NCI-H748 (cell line): ENCODE data around the gene CCDC85B.
A peak's percentile ranks its signal among the peaks of the same experiment; 100 is the strongest.

ENCODE experiments used
- DNase-seq: peaks from one replicate; lab custom pipeline; 2025; ENCODE audit not compliant: unreplicated experiment; lab: John Stamatoyannopoulos, UW

The CCDC85B gene

DNA sequence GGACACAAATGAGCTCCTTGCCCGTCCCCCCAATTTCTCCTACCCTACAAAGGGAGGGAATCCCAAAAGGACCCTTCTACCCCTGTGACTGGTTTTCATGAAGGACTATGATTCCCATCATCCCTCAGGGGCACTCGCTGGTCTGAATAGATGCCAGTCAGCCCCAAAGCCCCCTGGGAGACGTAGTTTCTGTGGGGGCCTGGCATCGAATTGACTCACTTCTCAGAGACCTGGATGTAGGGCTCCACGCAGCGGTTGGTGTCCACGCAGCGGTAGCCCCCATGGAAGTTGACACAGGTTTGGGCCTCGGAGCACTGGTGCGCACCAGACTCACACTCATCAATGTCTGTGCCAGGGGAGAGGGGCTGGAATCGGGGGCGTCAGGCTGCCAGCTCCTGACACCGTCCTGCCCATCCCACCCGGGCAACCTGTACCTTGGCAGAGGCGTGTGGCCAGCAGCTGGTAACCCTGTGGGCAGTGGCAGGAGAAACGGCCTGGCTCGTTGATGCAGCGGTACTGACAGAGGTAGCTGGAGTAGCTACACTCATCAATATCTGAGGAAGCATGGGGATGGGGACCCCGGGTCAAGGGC lies 22.3 kb upstream of the CCDC85B start:
- DNase-seq: peak; percentile 52

DNA sequence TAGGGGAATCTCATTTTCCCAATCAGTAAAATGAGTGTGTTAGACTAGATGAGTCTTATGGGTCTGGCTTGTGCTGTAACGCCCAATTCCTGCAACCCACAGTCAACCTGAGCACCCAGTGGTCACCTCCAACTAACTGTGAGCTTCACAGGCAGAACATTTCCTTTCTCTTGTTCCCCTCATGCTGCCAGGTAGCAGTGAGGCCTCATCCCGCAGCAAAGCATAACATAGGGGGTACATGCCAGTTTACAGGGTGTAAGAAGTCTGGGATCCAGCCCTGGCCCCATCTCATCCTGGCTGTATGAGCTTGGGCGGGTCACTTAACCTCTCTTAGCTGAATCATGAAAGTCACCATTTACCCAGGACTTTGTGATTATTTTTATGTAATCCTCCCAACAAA lies 21.6 kb upstream of the CCDC85B start:
- no peak for DNase-seq

- DNase-seq: no peak
These were observed 20.7 kb upstream of the CCDC85B start for GRCh38 chr11:65869643-65870306.

DNA sequence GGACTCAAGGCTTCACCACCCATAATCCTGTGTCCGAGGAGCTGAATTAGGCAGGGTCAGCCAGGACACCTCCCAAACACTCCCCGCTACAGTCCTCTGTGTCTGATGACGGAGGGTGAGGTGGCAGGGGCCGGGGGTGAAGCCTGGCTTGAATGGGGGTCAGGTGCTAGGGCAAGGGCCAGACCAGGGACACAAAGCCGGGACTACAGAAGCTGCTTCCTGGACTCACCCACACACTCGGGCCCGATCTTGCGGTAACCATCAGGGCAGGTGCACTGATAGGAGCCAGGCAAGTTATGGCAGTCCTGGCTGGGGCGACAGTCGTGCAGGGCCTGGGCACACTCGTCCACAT lies 20.2 kb upstream of the CCDC85B start:
- DNase-seq: no peak

DNA sequence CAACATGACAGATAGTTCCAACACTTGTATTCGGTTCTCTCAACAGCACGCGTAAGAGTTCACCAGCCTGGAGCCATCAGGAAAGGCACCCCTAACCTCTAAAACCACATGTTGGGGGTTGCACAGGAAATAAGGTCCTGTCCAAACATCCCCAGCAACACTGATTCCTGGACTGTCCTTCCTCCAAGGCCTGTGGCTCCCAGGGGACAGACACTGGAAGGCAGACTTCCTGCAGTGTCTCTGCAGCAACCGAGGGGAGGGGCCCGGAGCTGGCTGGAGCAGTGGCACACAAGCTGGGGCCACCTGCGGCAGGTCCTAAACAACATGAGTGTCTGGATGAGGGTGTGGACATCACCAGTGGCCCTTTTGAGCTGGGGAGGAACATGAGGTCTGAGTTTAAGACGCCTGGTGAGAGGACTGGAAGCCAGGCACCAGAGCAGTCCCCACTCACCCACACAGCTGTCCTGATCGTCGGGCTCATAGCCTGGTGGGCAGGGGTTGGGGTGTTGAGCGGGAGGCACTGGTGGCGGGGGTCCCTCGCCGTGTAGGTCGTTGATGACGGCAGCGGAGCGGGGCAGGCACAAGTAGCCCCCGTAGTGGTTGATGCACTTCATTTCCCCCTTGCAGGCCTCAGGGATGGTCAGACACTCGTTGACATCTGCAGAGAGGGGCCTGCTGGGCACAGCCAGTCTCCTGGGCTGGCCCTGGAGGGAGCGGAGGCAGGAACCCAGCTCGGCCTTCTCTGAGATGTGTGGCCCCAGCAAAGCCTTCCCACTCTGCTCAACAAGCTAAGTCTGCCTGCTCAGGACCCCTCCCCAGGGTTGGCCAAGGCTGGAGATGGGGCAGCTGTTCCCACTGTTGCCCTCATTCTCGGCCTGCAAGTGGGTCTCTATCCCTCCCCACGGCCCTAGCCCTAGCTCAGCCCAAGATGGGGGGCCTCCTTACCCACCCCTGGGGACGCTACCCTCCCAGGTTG lies 19.5 kb upstream of the CCDC85B start:
- DNase-seq: no peak

- DNase-seq: no peak
These were observed 18.5 kb upstream of the CCDC85B start for GRCh38 chr11:65871811-65872548.

- peak; percentile 24 for DNase-seq
These were observed 17.7 kb upstream of the CCDC85B start, which contains the start of gene EFEMP2 for GRCh38 chr11:65872586-65873317. Gene EFEMP2, minus strand, starts transcription at chr11:65872800. Its CDS starts 446 bp downstream, at chr11:65872354.

DNA sequence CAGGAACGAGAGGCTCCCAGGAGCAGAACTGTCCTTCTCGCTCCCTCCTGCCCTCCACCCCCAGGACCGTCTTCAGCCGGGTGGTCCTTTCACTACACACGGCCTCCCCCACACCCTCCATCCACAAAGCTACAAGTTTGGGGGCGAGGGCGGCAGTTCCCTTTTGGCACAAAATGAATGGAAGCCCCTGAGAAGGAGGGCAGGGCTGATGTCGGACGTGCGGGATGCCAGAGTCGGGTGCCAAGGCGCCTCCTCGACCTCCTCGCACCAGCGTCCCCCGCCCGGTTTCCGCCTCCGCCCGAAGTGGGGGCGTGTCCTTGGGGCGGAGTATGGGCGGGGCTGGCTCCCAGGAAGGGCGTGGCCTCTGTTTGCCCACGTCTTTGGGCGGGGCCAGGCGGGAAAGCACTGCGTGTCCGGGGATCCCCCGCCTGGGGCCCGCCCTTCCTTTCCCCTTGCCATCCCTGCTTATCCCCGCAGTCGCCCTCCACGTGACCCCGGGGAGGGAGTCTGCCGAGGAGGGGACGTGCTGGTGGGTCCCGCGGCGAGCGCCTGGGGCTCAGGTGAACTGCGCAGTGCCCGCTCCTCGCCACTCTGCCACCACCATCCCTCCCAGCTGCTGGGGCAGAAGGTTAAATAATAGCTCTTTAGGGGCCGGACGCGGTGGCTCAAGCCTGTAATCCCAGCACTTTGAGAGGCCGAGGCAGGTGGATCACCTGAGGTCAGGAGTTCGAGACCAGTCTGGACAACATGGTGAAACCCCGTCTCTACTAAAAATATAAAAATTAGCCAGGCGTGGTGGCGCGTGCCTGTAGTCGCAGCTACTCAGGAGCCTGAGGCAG lies 16.9 kb upstream of the CCDC85B start:
- peak; percentile 90 for DNase-seq

GRCh38 chr11:65879617-65880016 lies 10.9 kb upstream of the CCDC85B start, which contains the start of gene CTSW:
Gene CTSW, plus strand, starts transcription at chr11:65879837. Its CDS starts 18 bp downstream, at chr11:65879855.
- no peak for DNase-seq

DNA sequence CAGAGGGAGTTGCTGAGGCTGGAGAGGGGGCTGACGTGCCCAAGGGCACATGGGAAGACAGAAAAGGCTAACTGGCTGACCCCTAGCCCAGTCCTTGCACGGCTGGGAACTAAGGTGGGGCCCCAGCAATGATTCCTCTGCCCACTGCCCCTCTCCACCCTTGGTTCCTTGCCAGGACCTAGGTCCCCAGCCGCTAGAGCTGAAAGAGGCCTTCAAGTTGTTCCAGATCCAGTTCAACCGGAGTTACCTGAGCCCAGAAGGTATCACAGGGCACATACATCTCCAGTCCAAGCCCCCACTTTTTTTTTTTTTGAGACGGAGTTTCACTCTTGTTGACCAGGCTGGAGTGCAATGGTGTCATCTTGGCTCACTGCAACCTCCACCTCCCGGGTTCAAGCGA lies 10.4 kb upstream of the CCDC85B start:
- DNase-seq: no peak

DNA sequence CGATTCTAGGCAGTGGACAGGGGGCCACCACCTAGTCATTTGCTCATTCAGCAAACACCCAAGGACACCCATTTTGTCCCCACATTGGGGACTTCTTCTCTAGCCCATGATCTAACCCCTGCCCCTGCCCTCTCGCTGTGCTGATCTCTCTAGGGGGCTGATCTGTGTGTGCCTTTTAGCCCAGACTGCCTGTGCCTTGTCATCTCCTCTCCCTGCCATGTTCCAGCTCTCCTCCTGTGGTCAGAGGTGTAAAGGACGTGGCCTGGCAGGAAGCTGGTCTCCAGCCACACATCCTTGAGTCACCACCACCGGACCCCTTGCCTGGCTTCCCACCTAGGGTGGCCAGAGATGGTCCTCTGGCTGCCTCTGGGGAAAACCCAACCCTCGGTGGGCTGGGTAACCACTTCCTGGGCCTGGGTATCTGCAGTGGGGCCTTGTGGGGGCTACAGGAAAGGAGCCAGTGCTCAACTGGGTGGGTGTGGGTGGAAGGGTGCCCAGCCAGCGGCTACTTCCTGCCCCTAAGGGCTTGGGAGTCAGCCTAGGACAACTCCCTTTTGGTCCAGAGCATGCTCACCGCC lies 9.5 kb upstream of the CCDC85B start:
- no peak for DNase-seq

DNA sequence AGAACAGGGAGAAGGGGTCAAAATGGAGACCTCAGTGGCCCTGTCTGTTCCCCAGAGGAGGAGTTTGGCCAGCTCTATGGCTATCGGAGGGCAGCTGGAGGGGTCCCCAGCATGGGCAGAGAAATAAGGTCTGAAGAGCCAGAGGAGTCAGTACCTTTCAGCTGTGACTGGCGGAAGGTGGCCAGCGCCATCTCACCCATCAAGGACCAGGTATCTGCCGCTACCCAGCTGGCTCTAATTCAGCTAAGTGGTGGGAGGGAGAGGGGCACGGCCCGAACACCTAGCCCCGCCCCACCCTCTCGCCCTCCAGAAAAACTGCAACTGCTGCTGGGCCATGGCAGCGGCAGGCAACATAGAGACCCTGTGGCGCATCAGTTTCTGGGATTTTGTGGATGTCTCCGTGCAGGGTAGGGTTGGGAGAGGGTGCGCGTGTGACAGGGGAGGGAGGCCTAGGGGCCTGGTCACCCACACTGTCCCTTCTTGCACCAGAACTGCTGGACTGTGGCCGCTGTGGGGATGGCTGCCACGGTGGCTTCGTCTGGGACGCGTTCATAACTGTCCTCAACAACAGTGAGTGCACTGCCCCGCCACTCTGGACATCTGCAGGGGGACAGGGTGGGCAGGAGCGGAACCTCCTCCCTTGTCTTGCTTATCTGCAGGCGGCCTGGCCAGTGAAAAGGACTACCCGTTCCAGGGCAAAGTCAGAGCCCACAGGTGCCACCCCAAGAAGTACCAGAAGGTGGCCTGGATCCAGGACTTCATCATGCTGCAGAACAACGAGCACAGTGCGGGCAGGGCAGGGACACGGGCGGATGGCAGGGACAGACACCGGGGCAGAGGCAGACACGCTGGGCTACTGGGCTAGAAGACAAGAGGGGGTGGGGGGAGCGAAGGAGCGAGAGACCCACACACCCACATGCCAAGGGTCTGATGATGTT lies 8.1 kb upstream of the CCDC85B start:
- DNase-seq: no peak

- DNase-seq: no peak
These were observed 7.3 kb upstream of the CCDC85B start for GRCh38 chr11:65883058-65883761.

GRCh38 chr11:65883786-65884715 lies 6.4 kb upstream of the CCDC85B start:
- DNase-seq: no peak

DNA sequence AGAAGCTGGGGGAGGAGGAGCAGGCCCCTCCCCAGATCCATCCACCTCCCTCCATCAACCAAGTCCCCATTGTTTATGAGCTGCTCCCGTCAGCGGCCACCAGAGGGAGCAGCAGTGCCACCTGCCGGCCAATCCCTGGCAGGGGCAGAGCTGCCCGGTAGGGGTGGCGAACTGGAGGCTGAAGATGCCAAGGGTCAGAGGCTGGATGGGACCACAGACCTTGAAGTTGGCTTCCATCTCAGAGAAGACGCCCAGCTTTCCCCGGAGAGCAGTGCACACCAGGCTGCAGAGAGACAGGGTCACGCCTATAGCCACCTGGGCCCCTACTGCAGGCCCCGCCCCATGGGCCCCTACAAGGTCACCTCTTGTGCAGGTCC lies 5.8 kb upstream of the CCDC85B start:
- DNase-seq: peak; percentile 66

DNA sequence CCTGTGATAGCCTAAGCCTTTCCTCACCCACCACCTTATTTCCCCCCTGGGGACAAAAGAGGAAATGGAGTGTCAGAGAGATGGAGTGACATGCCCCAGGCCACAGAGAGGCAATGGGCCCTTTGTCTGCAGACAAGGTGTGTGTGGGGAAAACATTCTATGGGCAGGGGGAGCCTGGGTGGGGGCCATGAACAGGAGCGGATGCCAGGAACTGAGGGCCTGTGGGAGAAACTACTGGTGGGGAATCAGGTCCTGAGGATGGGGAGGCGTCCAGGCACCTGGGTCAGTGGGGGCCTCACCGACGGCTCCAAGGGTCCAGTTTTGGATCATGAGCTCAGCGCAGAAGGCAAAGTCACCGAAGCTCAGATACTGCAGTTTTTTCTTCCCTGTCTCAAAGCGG lies 5.2 kb upstream of the CCDC85B start:
- DNase-seq: no peak
